Fibroblast of lung (primary cell): Measurements from ENCODE around the gene NTSR1. TPM values are rescaled to one million over a fixed set of nuclear protein-coding genes. Genes with fewer than 3 reads are reported as not detected.

ENCODE experiments used
- DNase-seq, 2 donors: peaks; one replicate each; pipeline versions ENCODE4 v3.0.0 to v3.0.0-alpha.2; 2010; ENCODE audit warnings: low read depth in 2 of 2
- H2AFZ ChIP-seq: 2 replicates; pipeline ENCODE4 v1.5.1; 2012; ENCODE audit warnings: low read length, control low read depth, inconsistent platforms
- H3K27ac ChIP-seq: 2 replicates; pipeline ENCODE4 v1.5.1; 2011; ENCODE audit warnings: low read length, control low read depth; ENCODE audit not compliant: insufficient read depth
- H3K27me3 ChIP-seq: 2 replicates; pipeline ENCODE4 v1.5.1; 2011; ENCODE audit warnings: mild to moderate bottlenecking, low read length; ENCODE audit not compliant: control insufficient read depth, insufficient read depth
- H3K36me3 ChIP-seq: 2 replicates; pipeline ENCODE4 v1.5.1; 2011; ENCODE audit warnings: low read length; ENCODE audit not compliant: control insufficient read depth, insufficient read depth
- H3K4me1 ChIP-seq: 2 replicates; pipeline ENCODE4 v1.5.1; 2011; ENCODE audit warnings: low read length; ENCODE audit not compliant: control insufficient read depth, insufficient read depth; ENCODE audit errors: extremely low read depth
- H3K4me2 ChIP-seq: 2 replicates; pipeline ENCODE4 v1.5.1; 2011; ENCODE audit warnings: low read length, control low read depth; ENCODE audit not compliant: insufficient read depth; ENCODE audit errors: extremely low read depth
- H3K4me3 ChIP-seq, 4 experiments: fragments of 200-600 bp in 1 of 4; sonication (generic) in 1 of 4; replicated peaks in 1 of 4; 2 replicates each; pipeline ENCODE4 v1.5.1; 2011 to 2016; ENCODE audit warnings: low read length in 4 of 4, low read depth in 3 of 4, mild to moderate bottlenecking in 3 of 4, control low read depth in 2 of 4, inconsistent platforms in 1 of 4, mixed read lengths in 1 of 4; ENCODE audit not compliant: insufficient read depth in 1 of 4; ENCODE audit errors: control extremely low read depth in 1 of 4
- H3K79me2 ChIP-seq: 2 replicates; pipeline ENCODE4 v1.5.1; 2012; ENCODE audit warnings: mild to moderate bottlenecking, low read length, inconsistent platforms; ENCODE audit not compliant: control insufficient read depth, insufficient read depth
- H3K9ac ChIP-seq: 2 replicates; pipeline ENCODE4 v1.5.1; 2011; ENCODE audit warnings: mild to moderate bottlenecking, low read length, control low read depth; ENCODE audit not compliant: insufficient read depth
- H3K9me3 ChIP-seq: 2 replicates; pipeline ENCODE4 v1.5.1; 2012; ENCODE audit warnings: low read depth, low read length; ENCODE audit not compliant: control insufficient read depth, insufficient read depth
- H4K20me1 ChIP-seq: 2 replicates; pipeline ENCODE4 v1.5.1; 2011; ENCODE audit warnings: low read length; ENCODE audit not compliant: control insufficient read depth, insufficient read depth; ENCODE audit errors: extremely low read depth
- CTCF ChIP-seq, 2 donors: IDR thresholded peaks in 1 of 2; conservative IDR thresholded peaks in 1 of 2; 1 replicate in 1 of 2; 2 replicates in 1 of 2; pipeline ENCODE4 v1.5.1; 2011 to 2012; ENCODE audit warnings: low read length in 2 of 2, control low read depth in 1 of 2, inconsistent platforms in 1 of 2, low read depth in 1 of 2, mild to moderate bottlenecking in 1 of 2
- EZH2 ChIP-seq: IDR thresholded peaks from 2 replicates; pipeline ENCODE4 v1.5.1; 2012; ENCODE audit warnings: low read length, control low read depth, mild to moderate bottlenecking; ENCODE audit errors: missing control alignments
- polyA plus RNA-seq, 2 donors: library from polyadenylated mRNA; depleted of rRNA in 1 of 2; stranded (reverse) in 1 of 2; unstranded in 1 of 2; fragments of >200 nt; gene quantifications; 2 replicates each; pipeline ENCODE4 v1.2.1, GENCODE V29; 2011 to 2012; ENCODE audit warnings: missing spikeins in 1 of 2
- total RNA-seq: library from RNA; depleted of rRNA; stranded (reverse); fragments of >200 nt; gene quantifications from 2 replicates; pipeline ENCODE4 v1.2.1, GENCODE V29; 2014

Gene NTSR1
- total and polyA plus RNA-seq, 2 donors (not counting 1 experiment from before 2014, with no cell fraction given) = 0.05 to 0.33 TPM

- H3K4me1 ChIP-seq = peaks cover 2% of the 10 kb centered on the region
- no peak overlapping the region for H2AFZ ChIP-seq
- no peak overlapping the region for H3K9ac ChIP-seq
Measured at GRCh38 chr20:62799873-62800272, 91.2 kb downstream of the NTSR1 start.

GRCh38 chr20:62800314-62801259 is 92.0 kb downstream of the NTSR1 start:
- Histone ChIP-seq H3K4me3 (no peak overlapping the region), H3K9ac (no peak overlapping the region), H3K9me3 (no peaks in the 10 kb centered on the region), H3K36me3 (peaks cover 23% of the 10 kb centered on the region), H3K4me2 (no peak overlapping the region), H4K20me1 (no peaks in the 10 kb centered on the region), H3K79me2 (peaks cover 12% of the 10 kb centered on the region), H3K4me1 (no peaks in the 10 kb centered on the region), H3K27me3 (no peaks in the 10 kb centered on the region), H3K27ac (no peak overlapping the region), H2AFZ (no peak overlapping the region)
- DNase-seq = no peak
- no peak for TF ChIP-seq CTCF (conservative IDR thresholded peaks at IDR 0.05 in 1 of 2, IDR thresholded peaks at IDR 0.05 in 1 of 2; ENCODE audit: low read depth in 1 of 2, low read length in 2 of 2)
- no peak for TF ChIP-seq EZH2

More at GRCh38 chr20:62799873-62800272, 91.2 kb downstream of the NTSR1 start:
- H3K36me3 ChIP-seq = peaks cover 23% of the 10 kb centered on the region
- no peaks in the 10 kb centered on the region for H3K27me3 ChIP-seq
- TF ChIP-seq CTCF (conservative IDR thresholded peaks at IDR 0.05 in 1 of 2, IDR thresholded peaks at IDR 0.05 in 1 of 2; ENCODE audit: low read depth in 1 of 2, low read length in 2 of 2) (no peak), EZH2 (no peak)
- H3K9me3 ChIP-seq = no peaks in the 10 kb centered on the region
- H4K20me1 ChIP-seq = no peaks in the 10 kb centered on the region
- peaks cover 9% of the 10 kb centered on the region for H3K79me2 ChIP-seq
- no peak overlapping the region for H3K4me2 ChIP-seq
- no peak overlapping the region for H3K27ac ChIP-seq
- DNase-seq = no peak
- H3K4me3 ChIP-seq = no peak overlapping the region

GRCh38 chr20:62801284-62802010 is 92.8 kb downstream of the NTSR1 start:
- Histone ChIP-seq H3K9ac (no peak overlapping the region), H3K36me3 (peaks cover 23% of the 10 kb centered on the region), H3K79me2 (peaks cover 20% of the 10 kb centered on the region), H3K27me3 (no peaks in the 10 kb centered on the region), H3K4me3 (no peak overlapping the region), H3K27ac (no peak overlapping the region), H3K9me3 (no peaks in the 10 kb centered on the region), H3K4me2 (no peak overlapping the region), H4K20me1 (no peaks in the 10 kb centered on the region), H3K4me1 (no peaks in the 10 kb centered on the region), H2AFZ (no peak overlapping the region)
- no peak for TF ChIP-seq CTCF (conservative IDR thresholded peaks at IDR 0.05 in 1 of 2, IDR thresholded peaks at IDR 0.05 in 1 of 2; ENCODE audit: low read depth in 1 of 2, low read length in 2 of 2)
- no peak for TF ChIP-seq EZH2
- DNase-seq = no peak
